H1 (cell line): Measurements from ENCODE around the gene DCLK1. TPM values are rescaled to one million over a fixed set of nuclear protein-coding genes. Genes with fewer than 3 reads are reported as not detected.
A peak's percentile ranks its signal among the peaks of the same experiment; 100 is the strongest.

Source experiments
- CTCF ChIA-PET: fragments of 300-600 bp; sonication (Branson Sonifier 250); formaldehyde crosslinking; loops from one replicate; lab custom pipeline; 2021; ENCODE audit not compliant: partially characterized antibody; lab: Charles Lee
- POLR2A ChIA-PET: fragments of 300-600 bp; sonication (Branson Sonifier 250); formaldehyde crosslinking; loops from one replicate; lab custom pipeline; 2021; ENCODE audit warnings: inconsistent platforms; ENCODE audit not compliant: partially characterized antibody; lab: Charles Lee
- DNase-seq, 2 experiments: peaks; one replicate each; pipeline versions ENCODE4 v3.0.0 to v3.0.0-alpha.2; 2010 to 2022; ENCODE audit warnings: low spot score in 2 of 2, low read depth in 1 of 2, mixed read lengths in 1 of 2
- FAIRE-seq: peaks from 2 replicates; lab custom pipeline; 2011; peaks lifted over from hg19 to GRCh38; lab: Jason Lieb, UNC
- H2AFZ ChIP-seq: 2 replicates; pipeline ENCODE4 v1.8.1; 2012; ENCODE audit warnings: low read length, inconsistent platforms
- H2AK5ac ChIP-seq: 2 replicates; pipeline ENCODE4 v1.6.1; 2013; ENCODE audit warnings: low read depth, low read length
- H2BK120ac ChIP-seq: replicated peaks from 2 replicates; pipeline ENCODE3; 2013; ENCODE audit warnings: low read depth, low read length, inconsistent platforms
- H2BK12ac ChIP-seq: 2 replicates; pipeline ENCODE4 v1.6.1; 2013; ENCODE audit warnings: low read depth, low read length
- H2BK15ac ChIP-seq: 2 replicates; pipeline ENCODE4 v1.6.1; 2013; ENCODE audit warnings: low read length
- H2BK20ac ChIP-seq: 2 replicates; pipeline ENCODE4 v1.6.1; 2013; ENCODE audit warnings: low read length
- H2BK5ac ChIP-seq: 2 replicates; pipeline ENCODE4 v1.6.1; 2013; ENCODE audit warnings: low read depth, low read length
- H3K14ac ChIP-seq: 2 replicates; pipeline ENCODE4 v1.6.1; 2013; ENCODE audit warnings: inconsistent platforms; ENCODE audit not compliant: insufficient read length
- H3K18ac ChIP-seq: 2 replicates; pipeline ENCODE4 v1.6.1; 2013; ENCODE audit warnings: low read length; ENCODE audit errors: extremely low read depth
- H3K23ac ChIP-seq: 2 replicates; pipeline ENCODE4 v1.6.1; 2013; ENCODE audit warnings: inconsistent platforms; ENCODE audit not compliant: insufficient read length
- H3K23me2 ChIP-seq: 2 replicates; pipeline ENCODE4 v1.6.1; 2013; ENCODE audit warnings: low read depth, low read length
- H3K27ac ChIP-seq: 2 replicates; pipeline ENCODE4 v1.6.1; 2011; ENCODE audit warnings: low read depth, low read length, inconsistent platforms
- H3K27me3 ChIP-seq, 4 experiments: replicated peaks in 1 of 4; 1 replicate in 1 of 4; 2 replicates in 3 of 4; pipeline versions ENCODE4 v1.6.1 to v1.8.1; 2011 to 2013; ENCODE audit warnings: low read length in 3 of 4, mild to moderate bottlenecking in 3 of 4, inconsistent platforms in 2 of 4, mixed read lengths in 2 of 4, moderate library complexity in 1 of 4; ENCODE audit not compliant: control insufficient read depth in 3 of 4, insufficient read depth in 3 of 4; ENCODE audit errors: extremely low read depth in 1 of 4
- H3K36me3 ChIP-seq, 4 experiments: 2 replicates each; pipeline versions ENCODE4 v1.6.1 to v1.8.1; 2011 to 2013; ENCODE audit warnings: mild to moderate bottlenecking in 4 of 4, low read length in 3 of 4, moderate library complexity in 2 of 4, control low read depth in 1 of 4, inconsistent platforms in 1 of 4; ENCODE audit not compliant: insufficient read depth in 4 of 4, control insufficient read depth in 2 of 4
- H3K4ac ChIP-seq: replicated peaks from 2 replicates; pipeline ENCODE3; 2013; ENCODE audit warnings: low read length, low read depth, mixed read lengths, inconsistent platforms; ENCODE audit not compliant: insufficient read length
- H3K4me1 ChIP-seq, 4 experiments: replicated peaks in 1 of 4; 1 replicate in 1 of 4; 2 replicates in 3 of 4; pipeline versions ENCODE4 v1.6.1 to v1.8.1; 2011 to 2013; ENCODE audit warnings: low read length in 3 of 4, inconsistent platforms in 2 of 4, mixed read lengths in 1 of 4; ENCODE audit not compliant: insufficient read depth in 4 of 4, control insufficient read depth in 3 of 4
- H3K4me2 ChIP-seq, 2 experiments: 2 replicates each; pipeline versions ENCODE4 v1.6.1 to v1.8.1; 2011 to 2013; ENCODE audit warnings: low read depth in 2 of 2, low read length in 2 of 2, control low read depth in 1 of 2, inconsistent platforms in 1 of 2, mild to moderate bottlenecking in 1 of 2; ENCODE audit not compliant: insufficient read depth in 1 of 2
- H3K4me3 ChIP-seq, 4 experiments: fragments of 200-600, 300-600 bp in 1 of 4; sonication (generic), shearing (Covaris generic), sonication (Bioruptor Twin) in 1 of 4; 2 replicates each; pipeline versions ENCODE4 v1.5.1 to v1.8.1; 2011 to 2016; ENCODE audit warnings: low read length in 4 of 4, low read depth in 3 of 4, control low read depth in 2 of 4, inconsistent platforms in 2 of 4, mild to moderate bottlenecking in 2 of 4, mixed read lengths in 1 of 4, moderate library complexity in 1 of 4; ENCODE audit not compliant: insufficient read depth in 2 of 4; ENCODE audit errors: extremely low read depth in 1 of 4
- H3K56ac ChIP-seq: replicated peaks from 2 replicates; pipeline ENCODE3; 2013; ENCODE audit warnings: low read depth, mild to moderate bottlenecking, mixed read lengths, low read length, inconsistent platforms; ENCODE audit not compliant: insufficient read length
- H3K79me1 ChIP-seq: 2 replicates; pipeline ENCODE4 v1.6.1; 2013; ENCODE audit warnings: low read depth, low read length, control low read depth
- H3K79me2 ChIP-seq, 2 experiments: 2 replicates each; pipeline versions ENCODE4 v1.6.1 to v1.8.1; 2012 to 2013; ENCODE audit warnings: low read length in 2 of 2, mild to moderate bottlenecking in 2 of 2, inconsistent platforms in 1 of 2; ENCODE audit not compliant: insufficient read depth in 2 of 2, control insufficient read depth in 1 of 2
- H3K9ac ChIP-seq, 4 experiments: replicated peaks in 1 of 4; 1 replicate in 1 of 4; 2 replicates in 3 of 4; pipeline versions ENCODE4 v1.6.1 to v1.8.1; 2011 to 2013; ENCODE audit warnings: low read depth in 3 of 4, low read length in 3 of 4, control low read depth in 2 of 4, mild to moderate bottlenecking in 2 of 4, moderate library complexity in 2 of 4, inconsistent platforms in 1 of 4; ENCODE audit errors: extremely low read depth in 1 of 4
- H3K9me3 ChIP-seq, 2 experiments: 2 replicates each; pipeline versions ENCODE4 v1.6.1 to v1.8.1; 2012 to 2013; ENCODE audit warnings: mild to moderate bottlenecking in 2 of 2, moderate library complexity in 2 of 2, control low read depth in 1 of 2, inconsistent platforms in 1 of 2, low read depth in 1 of 2, low read length in 1 of 2, mixed read lengths in 1 of 2; ENCODE audit not compliant: insufficient read depth in 2 of 2
- H4K20me1 ChIP-seq, 2 experiments: replicated peaks in 1 of 2; 2 replicates each; pipeline versions ENCODE3 to v1.8.1; 2011 to 2013; ENCODE audit warnings: inconsistent platforms in 2 of 2, low read length in 2 of 2, mild to moderate bottlenecking in 1 of 2; ENCODE audit not compliant: insufficient read depth in 2 of 2, control insufficient read depth in 1 of 2
- H4K5ac ChIP-seq: 2 replicates; pipeline ENCODE4 v1.6.1; 2013; ENCODE audit warnings: low read length, low read depth, mixed read lengths, inconsistent platforms; ENCODE audit not compliant: insufficient read length
- H4K8ac ChIP-seq: 2 replicates; pipeline ENCODE4 v1.8.0; 2013; ENCODE audit warnings: mild to moderate bottlenecking, moderate library complexity, low read length, inconsistent platforms; ENCODE audit not compliant: insufficient read depth; ENCODE audit errors: extremely low read depth
- H4K91ac ChIP-seq: replicated peaks from 2 replicates; pipeline ENCODE3; 2013; ENCODE audit warnings: low read length, mixed read lengths, inconsistent platforms; ENCODE audit not compliant: insufficient read length
- MAX ChIP-seq: IDR thresholded peaks from 2 replicates; pipeline ENCODE4 v1.6.1; 2012; ENCODE audit warnings: inconsistent platforms
- POLR2AphosphoS5 ChIP-seq: IDR thresholded peaks from 2 replicates; pipeline ENCODE4 v1.6.1; 2011; ENCODE audit warnings: low read depth, low read length
- SIRT6 ChIP-seq: IDR thresholded peaks from one replicate; pipeline ENCODE4 v1.7.1; 2012; ENCODE audit warnings: low read length, inconsistent platforms
- WGBS, 2 experiments: shearing (Covaris generic) in 1 of 2; methylation state at CpG; one replicate each; pipeline versions ENCODE4 v1.1.6 to v1.1.7; 2013 to 2015; ENCODE audit warnings: low lambda C conversion rate in 2 of 2, mixed read lengths in 2 of 2, inconsistent platforms in 1 of 2, low coverage in 1 of 2, missing lambda C conversion rate in 1 of 2; ENCODE audit not compliant: insufficient replicate concordance in 2 of 2, insufficient coverage in 1 of 2, insufficient read length in 1 of 2; ENCODE audit errors: extremely low coverage in 1 of 2, missing lambda C conversion rate in 1 of 2; 5-methylcytosine and 5-hydroxymethylcytosine counted together
- polyA plus RNA-seq, 7 experiments: library from polyadenylated mRNA; depleted of rRNA in 3 of 7; stranded (reverse) in 5 of 7; unstranded in 2 of 7; fragments of >200 nt in 5 of 7; fragments of 200-250 nt in 2 of 7; gene quantifications; 1 replicate in 5 of 7; 2 replicates in 1 of 7; 4 replicates in 1 of 7; pipeline versions ENCODE4 v1.2.1 to v1.2.3, GENCODE V29; 2011 to 2013; ENCODE audit warnings: missing spikeins in 2 of 7, mixed read lengths in 2 of 7
- total RNA-seq: library from RNA; stranded (reverse); fragmentation: NEBNext Ultra II Directional; extraction: Animal tissue kit (Norgen Biotek cat#: 25700); gene quantifications from 2 replicates; pipeline ENCODE4 v1.2.1, GENCODE V29; 2021

Gene DCLK1
- total and polyA plus RNA-seq, 2 of the 8 experiments (the other 6 are each of a cell fraction or from before 2014, with no cell fraction given): 22.8 to 41.0 TPM

- H4K20me1 ChIP-seq: no peaks in the 10 kb centered on the region
- no peak overlapping the region for H3K14ac ChIP-seq
- no peaks in the 10 kb centered on the region for H3K27me3 ChIP-seq
- no peak overlapping the region for H3K4ac ChIP-seq
- no peak overlapping the region for H4K5ac ChIP-seq
- no peak overlapping the region for H2BK5ac ChIP-seq
- peaks cover 13 to 27% of the 10 kb centered on the region in 2 experiments; a peak in 3 of 4 replicates for H3K9me3 ChIP-seq
- no peaks in the 10 kb centered on the region for H3K79me1 ChIP-seq
- no peak overlapping the region for H4K91ac ChIP-seq
- no peak overlapping the region for H2AFZ ChIP-seq
- H3K18ac ChIP-seq: no peak overlapping the region
- no peak overlapping the region for H2BK20ac ChIP-seq
- no peaks in the 10 kb centered on the region; a peak in 1 of 7 replicates for H3K4me1 ChIP-seq
- no peaks in the 10 kb centered on the region for H3K79me2 ChIP-seq
- POLR2A ChIA-PET: interaction anchor here (1.3 kb wide), 1 partner anchor 301 kb away, joined by 3 read pairs; no protein-coding TSS in a partner anchor
- WGBS, 2 experiments: 89% methylated on average over 7 of the region's 7 CpGs; no CpG with 5 or more reads in 1 of the 2 experiments
- H3K9ac ChIP-seq: no peak overlapping the region
- H3K56ac ChIP-seq: no peak overlapping the region
- TF ChIP-seq POLR2AphosphoS5: no peak
- TF ChIP-seq MAX: no peak
- no peak for TF ChIP-seq SIRT6
- FAIRE-seq (no peak), DNase-seq (no peak)
- H3K27ac ChIP-seq: no peak overlapping the region
- CTCF ChIA-PET: interaction anchor here (1.1 to 4.3 kb wide), 6 partner anchors 13 to 443 kb away, joined by 3 to 81 read pairs (median 6); no protein-coding TSS in a partner anchor
- no peak overlapping the region for H2BK15ac ChIP-seq
- H4K8ac ChIP-seq: no peak overlapping the region; the same call in 1 of the 2 replicates
- no peak overlapping the region for H3K23ac ChIP-seq
- H2BK120ac ChIP-seq: no peak overlapping the region
- no peak overlapping the region for H2AK5ac ChIP-seq
- H3K4me3 ChIP-seq: no peak overlapping the region
- peaks cover 0 to 3% (median 2%) of the 10 kb centered on the region in 4 experiments; a peak in 1 of 8 replicates for H3K36me3 ChIP-seq
- no peaks in the 10 kb centered on the region for H3K23me2 ChIP-seq
- H3K4me2 ChIP-seq: no peak overlapping the region
- 0 out of 2 replicates have a peak overlapping the region, but pooled peaks have one; percentile 2 for H2BK12ac ChIP-seq
Measured at GRCh38 chr13:35976126-35976525, 155.1 kb downstream of the DCLK1 start.
